PC-9 (cell line): ENCODE results near the gene C22orf31.

Experiments
- EZH2 ChIP-seq: fragments of 200-600 bp; sonication (generic); IDR thresholded peaks from 2 replicates; pipeline ENCODE4 v1.8.0; 2017; ENCODE audit warnings: antibody characterized with exemption, low read depth
- TF ChIP-seq, protein P1 (sequence below): fragments of 200-600 bp; sonication (generic); conservative IDR thresholded peaks from 2 replicates; pipeline ENCODE4 v1.6.1; 2017; ENCODE audit warnings: mixed run types, antibody characterized with exemption, mild to moderate bottlenecking, moderate library complexity

DNA sequence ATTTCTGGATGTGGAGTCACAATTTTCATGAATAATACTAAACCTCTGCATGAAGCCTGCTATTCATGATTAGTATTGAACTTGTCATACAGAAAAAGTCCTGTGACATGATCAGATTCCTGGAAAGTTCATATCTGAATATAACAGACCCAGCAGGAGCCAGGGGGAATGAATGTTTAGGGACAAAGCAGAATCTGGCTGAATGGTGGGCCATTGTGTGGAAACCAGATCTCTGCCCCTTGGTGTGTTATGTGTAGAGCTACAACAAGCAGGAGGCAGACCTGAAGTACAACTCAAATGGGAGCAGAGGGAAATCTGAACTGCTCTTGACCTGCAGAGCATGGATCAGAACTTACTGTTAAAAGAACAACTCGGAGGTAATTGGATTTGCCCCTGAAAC lies 41.5 kb upstream of the C22orf31 start:
- TF ChIP-seq, protein P1, sequence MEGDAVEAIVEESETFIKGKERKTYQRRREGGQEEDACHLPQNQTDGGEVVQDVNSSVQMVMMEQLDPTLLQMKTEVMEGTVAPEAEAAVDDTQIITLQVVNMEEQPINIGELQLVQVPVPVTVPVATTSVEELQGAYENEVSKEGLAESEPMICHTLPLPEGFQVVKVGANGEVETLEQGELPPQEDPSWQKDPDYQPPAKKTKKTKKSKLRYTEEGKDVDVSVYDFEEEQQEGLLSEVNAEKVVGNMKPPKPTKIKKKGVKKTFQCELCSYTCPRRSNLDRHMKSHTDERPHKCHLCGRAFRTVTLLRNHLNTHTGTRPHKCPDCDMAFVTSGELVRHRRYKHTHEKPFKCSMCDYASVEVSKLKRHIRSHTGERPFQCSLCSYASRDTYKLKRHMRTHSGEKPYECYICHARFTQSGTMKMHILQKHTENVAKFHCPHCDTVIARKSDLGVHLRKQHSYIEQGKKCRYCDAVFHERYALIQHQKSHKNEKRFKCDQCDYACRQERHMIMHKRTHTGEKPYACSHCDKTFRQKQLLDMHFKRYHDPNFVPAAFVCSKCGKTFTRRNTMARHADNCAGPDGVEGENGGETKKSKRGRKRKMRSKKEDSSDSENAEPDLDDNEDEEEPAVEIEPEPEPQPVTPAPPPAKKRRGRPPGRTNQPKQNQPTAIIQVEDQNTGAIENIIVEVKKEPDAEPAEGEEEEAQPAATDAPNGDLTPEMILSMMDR, result no peak
- TF ChIP-seq EZH2, result no peak
